ENCODE data around the gene TMEM26.

DNA sequence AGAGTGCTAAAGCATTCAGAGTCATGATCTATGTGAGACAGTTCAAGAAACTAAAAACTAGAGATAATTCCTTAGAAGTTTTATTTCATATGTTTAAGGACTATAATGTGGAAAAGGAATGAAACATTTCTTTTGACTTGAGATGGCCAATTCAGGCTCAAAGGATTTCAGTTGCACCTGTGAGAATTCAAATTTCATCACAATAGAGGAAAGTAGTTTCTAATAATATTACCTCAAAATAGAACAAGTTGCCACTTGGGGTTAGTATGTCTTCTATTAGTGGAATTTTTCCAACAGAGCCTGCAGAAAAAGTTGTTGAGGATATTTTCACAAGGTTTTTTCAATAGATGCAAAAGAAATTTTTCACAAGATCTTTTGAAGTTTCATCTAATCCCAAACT, 37.4 kb downstream of the TMEM26 start:
- no peak for TF ChIP-seq EP300 (IDR thresholded peaks at IDR 0.05)
- TF ChIP-seq CTCF (IDR thresholded peaks at IDR 0.05), result no peak

Data from ovary (tissue), 3 donors.